Peyer's patch (tissue), 4 donors: ENCODE data around the gene RFTN1. TPM values are rescaled to one million over a fixed set of nuclear protein-coding genes. Genes with fewer than 3 reads are reported as not detected.

Source experiments
- DNase-seq, 3 donors: peaks; one replicate each; pipeline ENCODE4 v3.0.0-alpha.2; 2017 to 2019
- H3K27ac ChIP-seq, 4 donors: fragments of 200-600 bp; sonication (generic); one replicate each; pipeline ENCODE4 v1.5.1; 2016 to 2019
- H3K27me3 ChIP-seq, 2 donors: fragments of 200-600 bp; sonication (generic); one replicate each; pipeline ENCODE4 v1.5.1; 2019
- H3K36me3 ChIP-seq, 3 donors: fragments of 200-600 bp; sonication (generic); one replicate each; pipeline ENCODE4 v1.5.1; 2016 to 2019
- H3K4me1 ChIP-seq, 4 donors: fragments of 200-600 bp; sonication (generic); one replicate each; pipeline ENCODE4 v1.5.1; 2016 to 2019
- H3K4me3 ChIP-seq, 4 donors: fragments of 200-600 bp; sonication (generic); 1 replicate in 3 of 4; 2 replicates in 1 of 4; pipeline ENCODE4 v1.5.1; 2016 to 2019; ENCODE audit warnings: mild to moderate bottlenecking in 1 of 4
- H3K9me3 ChIP-seq, 4 donors: fragments of 200-600 bp; sonication (generic); one replicate each; pipeline ENCODE4 v1.5.1; 2016 to 2019; ENCODE audit warnings: mild to moderate bottlenecking in 1 of 4
- CTCF ChIP-seq, 6 experiments: fragments of 450-650 bp in 4 of 6; fragments of 200-600 bp in 2 of 6; sonication (generic) in 1 of 6; IDR thresholded peaks; one replicate each; pipeline ENCODE4 v1.5.1; 2017 to 2019; ENCODE audit warnings: antibody characterized with exemption in 6 of 6, mild to moderate bottlenecking in 3 of 6, moderate library complexity in 1 of 6
- POLR2A ChIP-seq, 2 donors: fragments of 450-650 bp; IDR thresholded peaks; one replicate each; pipeline ENCODE4 v1.5.1; 2017; ENCODE audit warnings: antibody characterized with exemption in 2 of 2, mild to moderate bottlenecking in 2 of 2, moderate library complexity in 2 of 2
- total RNA-seq, 4 donors: library from RNA; depleted of rRNA; stranded (reverse); fragments of >200 nt; gene quantifications; one replicate each; pipeline ENCODE4 v1.1.0, GENCODE V29; 2016

The RFTN1 gene
- total RNA-seq, 4 donors from 2014 or later = 6.1 to 135 (median 32.0) TPM

- peaks cover 0 to 43% (median 0%) of the 10 kb centered on the region in 3 donors for H3K36me3 ChIP-seq
- DNase-seq = no peak
- no peaks in the 10 kb centered on the region for H3K27me3 ChIP-seq
- H3K4me3 ChIP-seq = no peak overlapping the region
- no peaks in the 10 kb centered on the region for H3K4me1 ChIP-seq
- TF ChIP-seq POLR2A (IDR thresholded peaks at IDR 0.05) (no peak), CTCF (IDR thresholded peaks at IDR 0.05) (no peak)
- no peaks in the 10 kb centered on the region for H3K9me3 ChIP-seq
- no peak overlapping the region for H3K27ac ChIP-seq
Observed at GRCh38 chr3:16329826-16330129, 183.7 kb downstream of the RFTN1 start.

GRCh38 chr3:16329036-16329825, 184.3 kb downstream of the RFTN1 start:
- DNase-seq = no peak
- no peak for TF ChIP-seq CTCF (IDR thresholded peaks at IDR 0.05)
- TF ChIP-seq POLR2A (IDR thresholded peaks at IDR 0.05) = no peak
- Histone ChIP-seq H3K27me3 (no peaks in the 10 kb centered on the region), H3K36me3 (peaks cover 0 to 39% (median 0%) of the 10 kb centered on the region in 3 donors), H3K4me3 (no peak overlapping the region), H3K9me3 (no peaks in the 10 kb centered on the region), H3K4me1 (no peaks in the 10 kb centered on the region), H3K27ac (no peak overlapping the region)

DNA sequence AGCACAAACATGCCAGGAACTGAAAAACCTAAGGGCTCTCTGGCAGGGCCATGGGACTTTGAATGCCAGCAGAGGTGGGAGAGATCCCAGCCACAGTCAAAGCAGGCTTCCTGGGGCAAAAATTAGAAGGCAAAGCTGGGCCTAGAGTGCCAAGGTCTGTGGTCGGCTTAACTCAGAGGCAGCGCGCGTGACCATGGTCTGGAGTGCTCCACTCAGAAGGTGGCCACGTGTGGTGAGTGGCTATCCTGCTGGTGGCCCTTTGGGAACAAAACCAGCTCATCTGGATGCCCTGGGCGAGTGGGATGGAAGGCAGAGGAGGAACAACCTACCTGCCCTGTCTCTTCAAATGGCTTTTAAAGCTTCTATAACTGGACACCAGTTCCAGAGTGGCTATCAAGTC, 185.4 kb downstream of the RFTN1 start:
- H3K27ac ChIP-seq = no peak overlapping the region
- H3K27me3 ChIP-seq = no peaks in the 10 kb centered on the region
- H3K36me3 ChIP-seq = peaks cover 0 to 47% (median 0%) of the 10 kb centered on the region in 3 donors
- no peaks in the 10 kb centered on the region for H3K9me3 ChIP-seq
- H3K4me3 ChIP-seq = no peak overlapping the region
- no peak for DNase-seq
- TF ChIP-seq CTCF (IDR thresholded peaks at IDR 0.05) = no peak
- TF ChIP-seq POLR2A (IDR thresholded peaks at IDR 0.05) = no peak
- H3K4me1 ChIP-seq = no peaks in the 10 kb centered on the region

DNA sequence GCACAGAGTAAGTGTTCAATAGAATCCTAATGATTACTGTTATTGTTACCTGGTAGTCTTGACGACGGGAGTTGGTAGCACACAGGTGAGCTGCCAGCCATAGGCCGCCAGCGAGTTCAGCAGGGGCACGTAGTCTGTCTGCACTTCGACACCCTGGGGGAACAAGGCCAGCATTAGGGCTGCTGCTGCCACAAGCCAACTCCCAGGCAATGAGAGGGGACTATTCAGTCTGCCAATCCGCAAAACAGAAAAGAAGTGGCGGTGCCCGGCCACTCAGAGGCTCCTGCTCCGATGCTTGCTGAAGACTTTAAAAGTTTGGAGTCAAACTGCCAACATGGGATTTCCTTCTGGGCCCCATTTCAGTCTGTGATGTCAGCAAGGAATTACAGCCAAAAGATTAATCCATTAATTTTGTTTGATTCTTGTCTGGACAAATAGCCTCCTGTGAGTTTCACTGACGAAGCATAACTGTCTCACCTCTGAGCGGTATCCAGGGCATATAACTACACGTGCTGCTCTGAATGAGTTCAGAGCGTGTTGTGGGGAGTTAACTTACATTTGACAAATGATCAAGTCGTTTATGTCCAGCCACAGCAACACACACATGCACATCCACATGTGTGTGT, 186.7 kb downstream of the RFTN1 start:
- DNase-seq = no peak
- peaks cover 0 to 56% (median 0%) of the 10 kb centered on the region in 3 donors for H3K36me3 ChIP-seq
- H3K27me3 ChIP-seq = no peaks in the 10 kb centered on the region
- no peaks in the 10 kb centered on the region for H3K4me1 ChIP-seq
- H3K4me3 ChIP-seq = no peak overlapping the region
- H3K27ac ChIP-seq = no peak overlapping the region
- no peaks in the 10 kb centered on the region for H3K9me3 ChIP-seq
- TF ChIP-seq CTCF (IDR thresholded peaks at IDR 0.05) (no peak), POLR2A (IDR thresholded peaks at IDR 0.05) (no peak)

GRCh38 chr3:16325850-16326249, 187.6 kb downstream of the RFTN1 start:
- no peak for TF ChIP-seq CTCF (IDR thresholded peaks at IDR 0.05)
- no peak for TF ChIP-seq POLR2A (IDR thresholded peaks at IDR 0.05)
- no peak for DNase-seq
- Histone ChIP-seq H3K4me1 (no peaks in the 10 kb centered on the region), H3K9me3 (no peaks in the 10 kb centered on the region), H3K36me3 (peaks cover 0 to 66% (median 0%) of the 10 kb centered on the region in 3 donors), H3K27ac (no peak overlapping the region), H3K4me3 (no peak overlapping the region), H3K27me3 (no peaks in the 10 kb centered on the region)
